HCT116 (cell line): ENCODE measurements around the gene ANO10. TPM values are rescaled to one million over a fixed set of nuclear protein-coding genes. Genes with fewer than 3 reads are reported as not detected.

Source experiments
- ATAC-seq: fragments of 200-7000 bp; cut with Tn5 transposase; 2 replicates; pipeline ENCODE4 v1.9.1; 2020; ENCODE audit warnings: mild to moderate bottlenecking, moderate library complexity
- BruUV-seq: library from RNA; stranded (reverse); fragments of 400-500 nt; replicated peaks from 2 replicates; lab custom pipeline; 2021; lab: Mats Ljungman, UMichigan
- CTCF ChIA-PET: fragments of 300-600 bp; sonication (Branson Sonifier 250); formaldehyde crosslinking; loops from one replicate; lab custom pipeline; 2021; ENCODE audit warnings: antibody characterized with exemption; lab: Charles Lee
- POLR2A ChIA-PET: fragments of 300-600, 350-600 bp; sonication (Branson Sonifier 250); formaldehyde crosslinking; loops from one replicate; lab custom pipeline; 2021; ENCODE audit warnings: antibody characterized with exemption; lab: Charles Lee
- RAD21 ChIA-PET, 2 experiments: fragments of 300-600 bp; sonication (Branson Sonifier 250); formaldehyde crosslinking; loops; one replicate each; lab custom pipeline; 2023; ENCODE audit warnings: low total read pairs in 2 of 2; ENCODE audit not compliant: uncharacterized antibody in 2 of 2, unreplicated experiment in 2 of 2, low non-redundant PET in 1 of 2; lab: Charles Lee
- DNase-seq: peaks from one replicate; pipeline ENCODE4 v3.0.0-alpha.2; 2010; ENCODE audit warnings: low read depth, low spot score
- H2AFZ ChIP-seq: fragments of 200-600 bp; shearing (Covaris generic), sonication (generic); 2 replicates; pipeline ENCODE4 v1.6.1; 2017; ENCODE audit warnings: low read depth, mixed run types, mixed read lengths, antibody characterized with exemption, low read length; ENCODE audit not compliant: poor library complexity, severe bottlenecking
- H3K27ac ChIP-seq: 2 replicates; pipeline ENCODE4 v1.5.1; 2012; ENCODE audit warnings: low read depth, low read length
- H3K27me3 ChIP-seq: fragments of 200-600 bp; sonication (generic); 2 replicates; pipeline ENCODE4 v1.6.1; 2016; ENCODE audit warnings: mixed run types, low read length, mixed read lengths; ENCODE audit not compliant: insufficient read depth
- H3K36me3 ChIP-seq, 2 experiments: fragments of 200-500 bp in 1 of 2; fragments of 200-600 bp in 1 of 2; sonication (Bioruptor generic) in 1 of 2; sonication (generic) in 1 of 2; 2 replicates each; pipeline versions ENCODE4 v1.5.1 to v1.6.1; 2014 to 2016; ENCODE audit warnings: low read length in 2 of 2, inconsistent platforms in 1 of 2, mixed read lengths in 1 of 2, mixed run types in 1 of 2; ENCODE audit not compliant: insufficient read depth in 2 of 2, control insufficient read depth in 1 of 2
- H3K4me1 ChIP-seq, 2 experiments: fragments of 200-600 bp in 1 of 2; sonication (generic) in 1 of 2; 2 replicates each; pipeline versions ENCODE4 v1.5.1 to v1.6.1; 2012 to 2017; ENCODE audit warnings: low read length in 2 of 2, inconsistent platforms in 1 of 2, mild to moderate bottlenecking in 1 of 2, mixed read lengths in 1 of 2, mixed run types in 1 of 2, moderate library complexity in 1 of 2; ENCODE audit not compliant: insufficient read depth in 2 of 2, control insufficient read depth in 1 of 2
- H3K4me2 ChIP-seq: fragments of 200-600 bp; sonication (generic); 2 replicates; pipeline ENCODE4 v1.6.1; 2017; ENCODE audit warnings: mixed run types, low read length, mixed read lengths
- H3K4me3 ChIP-seq, 2 experiments: fragments of 200-600 bp in 1 of 2; sonication (generic) in 1 of 2; replicated peaks in 1 of 2; 2 replicates each; pipeline ENCODE4 v1.5.1; 2011 to 2016; ENCODE audit warnings: low read length in 2 of 2, control low read depth in 1 of 2, low read depth in 1 of 2, mild to moderate bottlenecking in 1 of 2, mixed read lengths in 1 of 2, mixed run types in 1 of 2
- H3K79me2 ChIP-seq: fragments of 200-600 bp; sonication (generic); 2 replicates; pipeline ENCODE4 v1.6.1; 2017; ENCODE audit warnings: mild to moderate bottlenecking, mixed run types, low read length, moderate library complexity, mixed read lengths; ENCODE audit not compliant: insufficient read depth
- H3K9ac ChIP-seq: fragments of 200-600 bp; sonication (generic); 2 replicates; pipeline ENCODE4 v1.6.1; 2016; ENCODE audit warnings: low read length, mixed read lengths
- H3K9me2 ChIP-seq: fragments of 200-600 bp; sonication (generic), shearing (Covaris generic); 2 replicates; pipeline ENCODE4 v1.6.1; 2017; ENCODE audit warnings: mixed run types, mild to moderate bottlenecking, moderate library complexity; ENCODE audit not compliant: insufficient read depth
- H3K9me3 ChIP-seq, 2 experiments: fragments of 200-500 bp in 1 of 2; fragments of 200-600 bp in 1 of 2; sonication (Bioruptor generic) in 1 of 2; sonication (generic) in 1 of 2; 2 replicates each; pipeline ENCODE4 v1.6.1; 2014 to 2017; ENCODE audit warnings: low read length in 2 of 2, mixed read lengths in 2 of 2, inconsistent platforms in 1 of 2, low read depth in 1 of 2, mild to moderate bottlenecking in 1 of 2, mixed run types in 1 of 2, moderate library complexity in 1 of 2; ENCODE audit not compliant: control insufficient read depth in 1 of 2, insufficient read depth in 1 of 2
- H4K20me1 ChIP-seq: fragments of 200-600 bp; sonication (generic), shearing (Covaris generic); 2 replicates; pipeline ENCODE4 v1.6.1; 2017; ENCODE audit warnings: mixed run types, mild to moderate bottlenecking, moderate library complexity; ENCODE audit not compliant: insufficient read depth
- ATF3 ChIP-seq: IDR thresholded peaks from 2 replicates; pipeline ENCODE4 v1.6.1; 2012
- EGR1 ChIP-seq: IDR thresholded peaks from 2 replicates; pipeline ENCODE4 v1.6.1; 2012; ENCODE audit warnings: low read depth
- ELF1 ChIP-seq: IDR thresholded peaks from 2 replicates; pipeline ENCODE4 v1.6.1; 2012; ENCODE audit warnings: low read depth, borderline replicate concordance
- EZH2 ChIP-seq: fragments of 200-600 bp; sonication (generic); IDR thresholded peaks from 2 replicates; pipeline ENCODE4 v1.6.1; 2017; ENCODE audit warnings: antibody characterized with exemption, mixed run types
- EZH2phosphoT487 ChIP-seq: fragments of 200-600 bp; IDR thresholded peaks from 2 replicates; pipeline ENCODE4 v1.6.1; 2018; ENCODE audit warnings: antibody characterized with exemption, borderline replicate concordance
- FOSL1 ChIP-seq: IDR thresholded peaks from 2 replicates; pipeline ENCODE4 v1.6.1; 2012; ENCODE audit warnings: low read depth
- RAD21 ChIP-seq: IDR thresholded peaks from 2 replicates; pipeline ENCODE4 v1.6.1; 2012; ENCODE audit warnings: low read depth, mild to moderate bottlenecking
- SIN3A ChIP-seq: IDR thresholded peaks from 2 replicates; pipeline ENCODE4 v1.6.1; 2012; ENCODE audit warnings: low read depth
- ZNF274 ChIP-seq: fragments of 200-500 bp; sonication (Bioruptor generic); IDR thresholded peaks from 2 replicates; pipeline ENCODE4 v1.6.1; 2014; ENCODE audit warnings: mild to moderate bottlenecking, low read depth, low read length, inconsistent platforms
- intact Hi-C: fragments of 100-400 bp; cut with micrococcal nuclease; formaldehyde crosslinking; loops from 2 replicates; pipeline ENCODE4 v1.10.0; 2022
- total RNA-seq: library from RNA; stranded (reverse); gene quantifications from one replicate; pipeline ENCODE4 v1.2.1, GENCODE V29; 2021; ENCODE audit not compliant: unreplicated experiment
- TF ChIP-seq, protein P1 (sequence below), 3 experiments: fragments of 200-600 bp in 1 of 3; sonication (generic) in 1 of 3; IDR thresholded peaks in 2 of 3; conservative IDR thresholded peaks in 1 of 3; 2 replicates each; pipeline ENCODE4 v1.5.1; 2012 to 2017; ENCODE audit warnings: low read depth in 2 of 3, low read length in 2 of 3, antibody characterized with exemption in 1 of 3, borderline replicate concordance in 1 of 3, control low read depth in 1 of 3, mild to moderate bottlenecking in 1 of 3, mixed read lengths in 1 of 3, mixed run types in 1 of 3, moderate library complexity in 1 of 3; ENCODE audit not compliant: insufficient read depth in 1 of 3

ANO10 gene
- total RNA-seq, 1 experiment from 2014 or later: 13.3 TPM

DNA sequence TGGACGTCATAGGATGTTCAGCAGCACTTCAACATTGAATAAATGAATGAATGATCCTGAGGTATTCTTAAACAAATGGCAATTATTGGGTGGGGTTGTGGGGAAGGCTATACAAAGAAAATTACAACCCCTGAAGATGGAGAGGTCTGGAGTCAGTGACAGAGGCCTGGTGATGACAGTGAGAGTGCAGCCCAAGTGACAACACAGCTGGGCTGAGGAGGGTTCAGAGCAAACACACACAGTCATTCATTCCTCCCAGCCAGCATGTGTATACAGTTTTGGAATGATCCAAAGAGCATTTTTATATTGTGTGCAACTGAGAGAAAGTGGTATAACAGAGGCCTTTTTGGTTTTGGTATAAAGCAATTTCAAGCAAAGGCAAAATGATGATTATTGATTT is 148.1 kb downstream of the ANO10 start:
- Histone ChIP-seq H3K79me2 (no peaks in the 10 kb centered on the region), H3K9me2 (no peaks in the 10 kb centered on the region), H3K9me3 (no peaks in the 10 kb centered on the region), H3K4me3 (no peak overlapping the region), H4K20me1 (no peaks in the 10 kb centered on the region), H3K36me3 (no peaks in the 10 kb centered on the region), H3K27ac (no peak overlapping the region), H3K4me1 (no peaks in the 10 kb centered on the region), H3K4me2 (no peak overlapping the region), H3K27me3 (no peaks in the 10 kb centered on the region)
- DNase-seq: no peak
- BruUV-seq: no TSS peak
- no peak for ATAC-seq
- ChIA-PET CTCF (no interaction called here), POLR2A (no interaction called here)
- TF ChIP-seq, protein P1, sequence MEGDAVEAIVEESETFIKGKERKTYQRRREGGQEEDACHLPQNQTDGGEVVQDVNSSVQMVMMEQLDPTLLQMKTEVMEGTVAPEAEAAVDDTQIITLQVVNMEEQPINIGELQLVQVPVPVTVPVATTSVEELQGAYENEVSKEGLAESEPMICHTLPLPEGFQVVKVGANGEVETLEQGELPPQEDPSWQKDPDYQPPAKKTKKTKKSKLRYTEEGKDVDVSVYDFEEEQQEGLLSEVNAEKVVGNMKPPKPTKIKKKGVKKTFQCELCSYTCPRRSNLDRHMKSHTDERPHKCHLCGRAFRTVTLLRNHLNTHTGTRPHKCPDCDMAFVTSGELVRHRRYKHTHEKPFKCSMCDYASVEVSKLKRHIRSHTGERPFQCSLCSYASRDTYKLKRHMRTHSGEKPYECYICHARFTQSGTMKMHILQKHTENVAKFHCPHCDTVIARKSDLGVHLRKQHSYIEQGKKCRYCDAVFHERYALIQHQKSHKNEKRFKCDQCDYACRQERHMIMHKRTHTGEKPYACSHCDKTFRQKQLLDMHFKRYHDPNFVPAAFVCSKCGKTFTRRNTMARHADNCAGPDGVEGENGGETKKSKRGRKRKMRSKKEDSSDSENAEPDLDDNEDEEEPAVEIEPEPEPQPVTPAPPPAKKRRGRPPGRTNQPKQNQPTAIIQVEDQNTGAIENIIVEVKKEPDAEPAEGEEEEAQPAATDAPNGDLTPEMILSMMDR (IDR thresholded peaks at IDR 0.05 in 2 of 3, conservative IDR thresholded peaks at IDR 0.05 in 1 of 3; ENCODE audit: borderline replicate concordance in 1 of 3, insufficient read depth in 1 of 3, low read depth in 2 of 3, low read length in 2 of 3): no peak
- TF ChIP-seq EZH2: no peak
- TF ChIP-seq EZH2phosphoT487: no peak
- TF ChIP-seq RAD21: no peak
- no peak for TF ChIP-seq FOSL1
- TF ChIP-seq ATF3: no peak
- no peak for TF ChIP-seq SIN3A
- no peak for TF ChIP-seq ZNF274
- TF ChIP-seq ELF1: no peak
- no peak for TF ChIP-seq EGR1
- TF ChIP-seq, all 23 proteins: peak for 0
- H3K9ac ChIP-seq: no peak overlapping the region
- intact Hi-C loops: no loop called here
- RAD21 ChIA-PET: no interaction called here
- H2AFZ ChIP-seq: no peak overlapping the region
